MM.1S (cell line): ENCODE measurements around the gene PLCB4.

ENCODE experiments used
- DNase-seq: peaks from one replicate; pipeline ENCODE4 v3.0.0-alpha.2; 2015
- H2AFZ ChIP-seq: fragments of 300-600 bp; sonication (generic); 2 replicates; pipeline ENCODE4 v1.6.0; 2016; ENCODE audit warnings: antibody characterized with exemption, low read length
- H3F3A ChIP-seq: fragments of 300-600 bp; sonication (generic); 2 replicates; pipeline ENCODE4 v1.6.1; 2016; ENCODE audit warnings: mild to moderate bottlenecking, antibody characterized with exemption, low read length, moderate library complexity, mixed read lengths; ENCODE audit not compliant: insufficient read depth
- H3K27ac ChIP-seq: fragments of 300-600 bp; sonication (generic); 2 replicates; pipeline ENCODE4 v1.5.1; 2016; ENCODE audit warnings: mild to moderate bottlenecking, low read length
- H3K27me3 ChIP-seq: fragments of 300-600 bp; sonication (generic); replicated peaks from 2 replicates; pipeline ENCODE4 v1.6.0; 2016; ENCODE audit warnings: low read length; ENCODE audit not compliant: insufficient read depth
- H3K36me3 ChIP-seq: fragments of 300-600 bp; sonication (generic); replicated peaks from 2 replicates; pipeline ENCODE4 v1.6.1; 2016; ENCODE audit warnings: mild to moderate bottlenecking, low read length, mixed read lengths; ENCODE audit not compliant: insufficient read depth
- H3K4me1 ChIP-seq: fragments of 300-600 bp; sonication (generic); 2 replicates; pipeline ENCODE4 v1.6.1; 2016; ENCODE audit warnings: low read length, mixed read lengths
- H3K4me2 ChIP-seq: fragments of 300-600 bp; sonication (generic); 2 replicates; pipeline ENCODE4 v1.6.0; 2016; ENCODE audit warnings: low read depth, low read length
- H3K4me3 ChIP-seq: fragments of 300-600 bp; sonication (generic); 2 replicates; pipeline ENCODE4 v1.5.1; 2016; ENCODE audit warnings: low read length, mixed read lengths
- H3K79me2 ChIP-seq: fragments of 300-600 bp; sonication (generic); 2 replicates; pipeline ENCODE4 v1.6.1; 2016; ENCODE audit warnings: mixed run types, low read length, mixed read lengths
- H3K9ac ChIP-seq: fragments of 300-600 bp; sonication (generic); 2 replicates; pipeline ENCODE4 v1.6.1; 2016; ENCODE audit warnings: low read length, mixed read lengths
- H3K9me2 ChIP-seq: fragments of 300-600 bp; sonication (generic); replicated peaks from 2 replicates; pipeline ENCODE4 v1.6.1; 2016; ENCODE audit warnings: mild to moderate bottlenecking, low read length, mixed read lengths; ENCODE audit not compliant: insufficient read depth
- H3K9me3 ChIP-seq: fragments of 300-600 bp; sonication (generic); replicated peaks from 2 replicates; pipeline ENCODE4 v1.6.1; 2016; ENCODE audit warnings: mild to moderate bottlenecking, low read length, mixed read lengths; ENCODE audit not compliant: insufficient read depth
- H4K20me1 ChIP-seq: fragments of 300-600 bp; sonication (generic); 2 replicates; pipeline ENCODE4 v1.6.1; 2016; ENCODE audit warnings: mild to moderate bottlenecking, low read length, moderate library complexity, mixed read lengths; ENCODE audit not compliant: insufficient read depth
- EZH2 ChIP-seq: fragments of 300-600 bp; sonication (generic); optimal IDR thresholded peaks from 2 replicates; pipeline ENCODE3; 2017; ENCODE audit warnings: low read depth, mild to moderate bottlenecking, antibody characterized with exemption, low read length, mixed read lengths
- EZH2phosphoT487 ChIP-seq: fragments of 300-600 bp; sonication (generic); IDR thresholded peaks from 2 replicates; pipeline ENCODE4 v1.6.1; 2018; ENCODE audit warnings: antibody characterized with exemption, low read length
- TF ChIP-seq, protein P1 (sequence below): fragments of 300-600 bp; sonication (generic); IDR thresholded peaks from 2 replicates; pipeline ENCODE4 v1.5.1; 2016; ENCODE audit warnings: antibody characterized with exemption, low read length, mixed read lengths

The PLCB4 gene

DNA sequence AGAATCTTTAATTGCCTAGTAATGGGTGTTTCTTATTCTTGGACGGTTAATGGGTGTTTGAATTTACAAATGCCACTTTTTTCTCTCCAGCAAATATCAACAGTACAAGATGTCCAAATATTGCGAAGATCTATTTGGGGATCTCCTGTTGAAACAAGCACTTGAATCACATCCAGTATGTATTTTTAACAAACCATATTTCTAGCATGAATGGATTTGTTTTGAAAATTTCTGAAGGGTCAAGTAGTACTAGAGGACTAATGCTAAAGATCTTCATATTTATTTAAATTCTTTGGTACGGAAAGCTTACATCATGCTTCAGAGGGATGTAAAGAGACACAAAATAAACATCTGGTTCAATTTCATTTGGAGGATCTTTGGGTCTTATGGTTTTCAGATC lies 321.6 kb downstream of the PLCB4 start:
- Histone ChIP-seq H3K4me2 (no peak overlapping the region), H2AFZ (no peak overlapping the region), H3K36me3 (no peaks in the 10 kb centered on the region), H3K4me1 (peaks cover 50% of the 10 kb centered on the region), H3K9ac (no peak overlapping the region), H3K9me3 (no peaks in the 10 kb centered on the region), H3K9me2 (no peaks in the 10 kb centered on the region), H3K27me3 (no peaks in the 10 kb centered on the region), H3K4me3 (no peak overlapping the region), H3K27ac (no peak overlapping the region), H3K79me2 (no peaks in the 10 kb centered on the region), H4K20me1 (no peaks in the 10 kb centered on the region), H3F3A (peaks cover 26% of the 10 kb centered on the region)
- DNase-seq = no peak
- TF ChIP-seq EZH2phosphoT487 (no peak), EZH2 (no peak)
- TF ChIP-seq, protein P1, sequence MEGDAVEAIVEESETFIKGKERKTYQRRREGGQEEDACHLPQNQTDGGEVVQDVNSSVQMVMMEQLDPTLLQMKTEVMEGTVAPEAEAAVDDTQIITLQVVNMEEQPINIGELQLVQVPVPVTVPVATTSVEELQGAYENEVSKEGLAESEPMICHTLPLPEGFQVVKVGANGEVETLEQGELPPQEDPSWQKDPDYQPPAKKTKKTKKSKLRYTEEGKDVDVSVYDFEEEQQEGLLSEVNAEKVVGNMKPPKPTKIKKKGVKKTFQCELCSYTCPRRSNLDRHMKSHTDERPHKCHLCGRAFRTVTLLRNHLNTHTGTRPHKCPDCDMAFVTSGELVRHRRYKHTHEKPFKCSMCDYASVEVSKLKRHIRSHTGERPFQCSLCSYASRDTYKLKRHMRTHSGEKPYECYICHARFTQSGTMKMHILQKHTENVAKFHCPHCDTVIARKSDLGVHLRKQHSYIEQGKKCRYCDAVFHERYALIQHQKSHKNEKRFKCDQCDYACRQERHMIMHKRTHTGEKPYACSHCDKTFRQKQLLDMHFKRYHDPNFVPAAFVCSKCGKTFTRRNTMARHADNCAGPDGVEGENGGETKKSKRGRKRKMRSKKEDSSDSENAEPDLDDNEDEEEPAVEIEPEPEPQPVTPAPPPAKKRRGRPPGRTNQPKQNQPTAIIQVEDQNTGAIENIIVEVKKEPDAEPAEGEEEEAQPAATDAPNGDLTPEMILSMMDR = no peak

DNA sequence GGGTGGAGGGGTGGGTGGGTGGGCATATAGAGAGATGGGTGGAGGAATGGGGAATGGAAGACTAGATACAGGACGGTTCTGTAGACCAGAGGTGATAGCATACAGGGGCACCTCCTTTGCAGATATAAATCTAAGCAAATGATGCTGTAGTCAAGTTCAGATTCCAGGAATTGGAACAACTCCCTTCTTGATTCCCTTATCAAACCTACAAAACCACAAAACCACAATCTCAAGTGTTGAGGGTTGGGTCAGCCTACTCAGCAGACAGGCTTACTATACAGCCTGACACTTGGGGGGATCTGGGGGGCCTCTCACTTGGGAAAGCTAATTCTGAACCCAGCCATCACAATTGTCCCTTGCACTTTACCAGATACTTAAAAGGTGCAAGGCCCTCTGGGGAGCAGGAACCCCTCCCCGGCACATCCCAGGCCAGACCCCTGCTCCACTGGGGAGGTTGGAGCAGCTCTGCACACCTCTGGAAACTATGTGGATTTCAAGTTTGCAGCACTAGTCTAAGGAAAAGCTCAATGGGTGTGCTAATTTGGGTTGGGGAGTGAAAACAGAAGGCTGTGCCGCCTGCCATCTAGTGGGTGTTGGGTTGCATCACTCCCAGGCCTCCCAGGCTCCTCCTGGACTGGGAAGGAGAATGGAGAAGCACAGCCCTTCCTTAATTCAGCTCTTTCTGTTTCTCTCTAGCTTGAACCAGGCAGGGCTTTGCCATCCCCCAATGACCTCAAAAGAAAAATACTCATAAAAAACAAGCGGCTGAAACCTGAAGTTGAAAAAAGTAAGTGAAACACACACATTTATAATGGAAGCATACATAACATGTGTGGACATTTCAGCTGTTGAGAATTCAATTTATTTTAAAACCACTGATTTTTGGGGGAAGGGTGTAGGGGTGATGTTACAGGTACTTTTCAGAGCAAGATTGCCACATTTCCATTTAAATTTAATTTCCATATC lies 324.3 kb downstream of the PLCB4 start:
- Histone ChIP-seq H3K9me2 (no peaks in the 10 kb centered on the region), H3K4me3 (no peak overlapping the region), H3K9ac (no peak overlapping the region), H2AFZ (no peak overlapping the region; the same call in 1 of the 2 replicates), H3K9me3 (no peaks in the 10 kb centered on the region), H3K79me2 (no peaks in the 10 kb centered on the region), H3K27me3 (no peaks in the 10 kb centered on the region), H3K4me2 (peak overlapping the region; percentile 25; the same call in 1 of the 2 replicates), H4K20me1 (no peaks in the 10 kb centered on the region), H3K36me3 (no peaks in the 10 kb centered on the region), H3F3A (peaks cover 18% of the 10 kb centered on the region), H3K27ac (peak overlapping the region; percentile 9; the same call in 1 of the 2 replicates), H3K4me1 (peaks cover 52% of the 10 kb centered on the region)
- TF ChIP-seq EZH2phosphoT487 = no peak
- TF ChIP-seq, protein P1 = peak; percentile 91
- peak; percentile 63 for DNase-seq

DNA sequence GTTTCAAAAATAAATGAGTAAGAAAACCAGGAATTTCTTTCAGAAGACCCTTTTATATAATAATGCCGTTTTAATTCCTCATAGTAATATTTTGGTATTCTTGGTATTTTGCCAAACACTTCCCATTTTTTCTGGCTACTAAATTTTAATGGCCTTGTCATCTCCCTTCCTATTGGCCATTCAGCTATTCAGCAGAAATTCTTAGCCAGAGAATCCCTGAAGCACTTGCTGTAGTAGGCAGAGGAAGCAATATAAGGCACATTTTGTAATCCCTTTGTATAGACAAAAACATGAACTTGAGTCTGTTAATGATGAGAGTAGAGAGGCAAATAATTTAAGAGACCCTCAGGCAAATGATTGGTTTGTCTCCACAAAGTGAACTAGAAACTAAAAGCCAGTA lies 327.1 kb downstream of the PLCB4 start:
- H3K36me3 ChIP-seq = no peaks in the 10 kb centered on the region
- H3K79me2 ChIP-seq = no peaks in the 10 kb centered on the region
- no peaks in the 10 kb centered on the region for H3K27me3 ChIP-seq
- H3K4me3 ChIP-seq = no peak overlapping the region
- no peaks in the 10 kb centered on the region for H3K9me2 ChIP-seq
- H3K4me1 ChIP-seq = peaks cover 26% of the 10 kb centered on the region
- H3F3A ChIP-seq = 0 out of 2 replicates have a peak, but pooled peaks cover 4% of the 10 kb centered on the region
- H4K20me1 ChIP-seq = no peaks in the 10 kb centered on the region
- no peak overlapping the region for H3K9ac ChIP-seq
- no peak overlapping the region for H3K27ac ChIP-seq
- no peak overlapping the region for H3K4me2 ChIP-seq
- H2AFZ ChIP-seq = no peak overlapping the region
- no peak for DNase-seq
- TF ChIP-seq EZH2phosphoT487 (no peak), EZH2 (no peak)
- TF ChIP-seq, protein P1 = no peak
- no peaks in the 10 kb centered on the region for H3K9me3 ChIP-seq
